SU-DHL-6 (cell line): ENCODE data around the gene PPIP5K2.

Source experiments
- EZH2phosphoT487 ChIP-seq: fragments of 200-600 bp; sonication (generic), shearing (Covaris generic); conservative IDR thresholded peaks from 2 replicates; pipeline ENCODE4 v1.6.1; 2018; ENCODE audit warnings: mild to moderate bottlenecking, antibody characterized with exemption, low read length, moderate library complexity, mixed read lengths
- TF ChIP-seq, protein P1 (sequence below): fragments of 200-600 bp; sonication (generic); IDR thresholded peaks from one replicate; pipeline ENCODE4 v1.5.1; 2017; ENCODE audit warnings: antibody characterized with exemption, mild to moderate bottlenecking, low read length, moderate library complexity; ENCODE audit not compliant: insufficient read depth, poor library complexity, severe bottlenecking

DNA sequence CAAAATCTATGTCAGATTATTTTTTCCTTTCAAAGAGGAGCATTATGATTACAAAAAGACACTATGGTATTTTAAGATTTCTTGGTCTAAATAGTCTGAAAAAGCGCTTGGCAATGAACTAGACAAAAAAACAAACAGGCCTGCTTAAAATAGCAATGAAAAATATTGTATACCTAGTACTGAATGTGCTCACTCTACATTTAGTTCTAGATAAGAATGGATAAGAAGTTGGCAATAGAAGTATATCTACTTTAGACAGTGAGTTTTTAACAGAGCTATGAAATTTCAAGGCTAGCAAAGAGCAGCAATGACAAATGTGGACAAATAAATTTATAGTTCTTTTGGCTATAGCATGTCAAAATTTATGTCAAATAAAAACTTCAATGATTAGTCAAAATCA is 26.4 kb upstream of the PPIP5K2 start:
- TF ChIP-seq, protein P1, sequence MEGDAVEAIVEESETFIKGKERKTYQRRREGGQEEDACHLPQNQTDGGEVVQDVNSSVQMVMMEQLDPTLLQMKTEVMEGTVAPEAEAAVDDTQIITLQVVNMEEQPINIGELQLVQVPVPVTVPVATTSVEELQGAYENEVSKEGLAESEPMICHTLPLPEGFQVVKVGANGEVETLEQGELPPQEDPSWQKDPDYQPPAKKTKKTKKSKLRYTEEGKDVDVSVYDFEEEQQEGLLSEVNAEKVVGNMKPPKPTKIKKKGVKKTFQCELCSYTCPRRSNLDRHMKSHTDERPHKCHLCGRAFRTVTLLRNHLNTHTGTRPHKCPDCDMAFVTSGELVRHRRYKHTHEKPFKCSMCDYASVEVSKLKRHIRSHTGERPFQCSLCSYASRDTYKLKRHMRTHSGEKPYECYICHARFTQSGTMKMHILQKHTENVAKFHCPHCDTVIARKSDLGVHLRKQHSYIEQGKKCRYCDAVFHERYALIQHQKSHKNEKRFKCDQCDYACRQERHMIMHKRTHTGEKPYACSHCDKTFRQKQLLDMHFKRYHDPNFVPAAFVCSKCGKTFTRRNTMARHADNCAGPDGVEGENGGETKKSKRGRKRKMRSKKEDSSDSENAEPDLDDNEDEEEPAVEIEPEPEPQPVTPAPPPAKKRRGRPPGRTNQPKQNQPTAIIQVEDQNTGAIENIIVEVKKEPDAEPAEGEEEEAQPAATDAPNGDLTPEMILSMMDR: no peak
- TF ChIP-seq EZH2phosphoT487: no peak
